Lower lobe of right lung (tissue), 2 donors: ENCODE results near the gene ASIC3. TPM values are rescaled to one million over a fixed set of nuclear protein-coding genes. Genes with fewer than 3 reads are reported as not detected.

ENCODE experiments used
- ATAC-seq, 2 donors: fragments of 200-7000 bp; cut with Tn5 transposase; one replicate each; pipeline ENCODE4 v1.9.1; 2020 to 2022; ENCODE audit warnings: mild to moderate bottlenecking in 2 of 2, moderate library complexity in 2 of 2
- DNase-seq: peaks from one replicate; pipeline ENCODE4 v3.0.0-alpha.2; 2020
- H3K27ac ChIP-seq: fragments of 200-600 bp; one replicate; pipeline ENCODE4 v1.8.0; 2022
- H3K27me3 ChIP-seq: fragments of 200-600 bp; one replicate; pipeline ENCODE4 v1.8.0; 2022; ENCODE audit warnings: low read depth
- H3K36me3 ChIP-seq: fragments of 200-600 bp; one replicate; pipeline ENCODE4 v1.8.0; 2022; ENCODE audit warnings: mild to moderate bottlenecking
- H3K4me1 ChIP-seq: fragments of 200-600 bp; one replicate; pipeline ENCODE4 v1.8.0; 2022
- H3K4me3 ChIP-seq: fragments of 200-600 bp; one replicate; pipeline ENCODE4 v1.8.0; 2022; ENCODE audit warnings: mild to moderate bottlenecking
- H3K9me3 ChIP-seq: fragments of 200-600 bp; one replicate; pipeline ENCODE4 v1.8.0; 2022
- CTCF ChIP-seq: fragments of 200-600 bp; IDR thresholded peaks from one replicate; pipeline ENCODE4 v1.8.0; 2022; ENCODE audit warnings: antibody characterized with exemption, mild to moderate bottlenecking
- intact Hi-C: fragments of 100-400 bp; cut with DNase I; formaldehyde crosslinking; loops from one replicate; pipeline ENCODE4 v1.11.0; 2022
- total RNA-seq: library from RNA; stranded (reverse); fragmentation: NEBNext Ultra II Directional; extraction: Animal tissue kit (Norgen Biotek cat#: 25700); gene quantifications from one replicate; pipeline ENCODE4 v1.2.1, GENCODE V29; 2021
- donor health status: DM: no; HTN: yes; CAD: no; lungs with severe emphysema.

The ASIC3 gene
- total RNA-seq, 1 donor from 2014 or later: 3.7 TPM

GRCh38 chr7:151085691-151086620 is 37.6 kb downstream of the ASIC3 start, which contains the start of gene AGAP3:
Gene AGAP3 (plus strand): TSS chr7:151086475. CDS start chr7:151086742, 267 bp downstream.
- H3K27ac ChIP-seq: peak within 1 kb of the TSS; percentile 88
- H3K4me1 ChIP-seq: peaks cover 69% of the 10 kb centered on the region
- H3K27me3 ChIP-seq: no peaks in the 10 kb centered on the region
- ATAC-seq: peak; percentile 65 to 83
- intact Hi-C loops: no loop called here
- H3K4me3 ChIP-seq: peak within 1 kb of the TSS; percentile 93
- no peak for TF ChIP-seq CTCF
- H3K36me3 ChIP-seq: no peaks in the 10 kb centered on the region
- H3K9me3 ChIP-seq: no peaks in the 10 kb centered on the region
- DNase-seq: peak; percentile 95

GRCh38 chr7:151086802-151087244 is 38.5 kb downstream of the ASIC3 start:
- TF ChIP-seq CTCF: no peak
- Histone ChIP-seq H3K27ac (peak overlapping the region; percentile 88), H3K4me1 (peaks cover 69% of the 10 kb centered on the region), H3K9me3 (no peaks in the 10 kb centered on the region), H3K27me3 (no peaks in the 10 kb centered on the region), H3K4me3 (peak overlapping the region; percentile 93), H3K36me3 (peaks cover under 1% of the 10 kb centered on the region)
- intact Hi-C loops: no loop called here
- no peak for ATAC-seq
- DNase-seq: no peak

- peak; percentile 42 for TF ChIP-seq CTCF
- Histone ChIP-seq H3K4me3 (peak overlapping the region; percentile 93), H3K36me3 (peaks cover 6% of the 10 kb centered on the region), H3K27me3 (no peaks in the 10 kb centered on the region), H3K27ac (peak overlapping the region; percentile 88), H3K4me1 (peaks cover 68% of the 10 kb centered on the region), H3K9me3 (no peaks in the 10 kb centered on the region)
- DNase-seq: peak; percentile 76
- peak; percentile 65 to 68 for ATAC-seq
- intact Hi-C loops: no loop called here
Measured at GRCh38 chr7:151087245-151088018, 39.1 kb downstream of the ASIC3 start.

DNA sequence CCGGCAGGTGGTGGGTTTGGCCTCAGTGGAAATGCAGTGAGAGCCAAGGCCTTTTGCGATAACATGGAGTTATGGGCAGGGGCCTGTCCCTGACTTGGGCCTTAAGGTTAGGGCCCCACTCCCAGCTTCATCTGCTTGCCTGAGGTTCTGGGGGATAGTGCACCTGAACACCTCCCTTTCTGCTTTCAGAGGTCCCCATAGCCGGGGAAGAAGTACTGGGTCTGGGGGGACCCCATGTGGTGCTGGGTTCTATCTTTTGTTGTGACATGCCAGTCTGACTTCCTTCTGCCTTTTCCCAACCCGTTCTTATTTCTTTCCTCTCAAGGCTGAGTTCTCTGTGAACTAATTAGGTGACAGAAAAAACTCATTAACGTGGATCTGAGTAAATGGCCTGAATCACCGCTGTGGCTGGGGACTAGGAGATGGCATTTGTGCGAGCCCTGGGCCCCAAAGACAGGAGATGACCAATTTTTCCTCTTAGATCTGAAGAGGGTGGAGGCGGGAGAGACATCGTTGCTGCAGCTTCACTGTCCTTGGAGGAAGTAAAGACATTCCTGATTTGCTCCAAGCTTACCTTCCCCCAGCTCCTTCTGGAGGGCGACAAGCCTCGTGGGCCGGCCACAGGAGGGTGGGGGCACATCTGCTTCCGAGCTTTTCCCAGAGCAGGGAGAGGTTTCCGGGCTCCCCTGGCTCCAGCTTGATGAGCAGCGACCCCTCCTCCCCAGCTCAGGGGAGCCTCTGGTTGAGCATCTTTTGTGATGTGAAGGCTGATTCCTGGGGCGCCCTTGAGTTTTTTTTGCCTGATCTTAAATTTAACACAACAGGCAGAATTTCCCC is 39.9 kb downstream of the ASIC3 start:
- H3K4me1 ChIP-seq: peaks cover 70% of the 10 kb centered on the region
- no peak for TF ChIP-seq CTCF
- H3K9me3 ChIP-seq: no peaks in the 10 kb centered on the region
- ATAC-seq (no peak), DNase-seq (no peak)
- H3K27ac ChIP-seq: peak overlapping the region; percentile 88
- peaks cover 6% of the 10 kb centered on the region for H3K36me3 ChIP-seq
- intact Hi-C loops: no loop called here
- no peaks in the 10 kb centered on the region for H3K27me3 ChIP-seq
- peak overlapping the region; percentile 93 for H3K4me3 ChIP-seq
